Cardiac fibroblast (primary cell): ENCODE measurements around the gene PCDHGB3.

Experiments
- DNase-seq, 2 donors: peaks; one replicate each; pipeline versions ENCODE4 v3.0.0 to v3.0.0-alpha.2; 2010; ENCODE audit warnings: low read depth in 2 of 2
- H3K4me3 ChIP-seq, 2 donors: replicated peaks in 1 of 2; 1 replicate in 1 of 2; 2 replicates in 1 of 2; pipeline ENCODE4 v1.5.1; 2011; ENCODE audit warnings: low read depth in 2 of 2, low read length in 2 of 2, mild to moderate bottlenecking in 2 of 2, moderate library complexity in 1 of 2
- TF ChIP-seq, protein P1 (sequence below): IDR thresholded peaks from one replicate; pipeline ENCODE4 v1.5.1; 2011; ENCODE audit warnings: low read depth, mild to moderate bottlenecking, low read length, inconsistent platforms

PCDHGB3 gene

DNA sequence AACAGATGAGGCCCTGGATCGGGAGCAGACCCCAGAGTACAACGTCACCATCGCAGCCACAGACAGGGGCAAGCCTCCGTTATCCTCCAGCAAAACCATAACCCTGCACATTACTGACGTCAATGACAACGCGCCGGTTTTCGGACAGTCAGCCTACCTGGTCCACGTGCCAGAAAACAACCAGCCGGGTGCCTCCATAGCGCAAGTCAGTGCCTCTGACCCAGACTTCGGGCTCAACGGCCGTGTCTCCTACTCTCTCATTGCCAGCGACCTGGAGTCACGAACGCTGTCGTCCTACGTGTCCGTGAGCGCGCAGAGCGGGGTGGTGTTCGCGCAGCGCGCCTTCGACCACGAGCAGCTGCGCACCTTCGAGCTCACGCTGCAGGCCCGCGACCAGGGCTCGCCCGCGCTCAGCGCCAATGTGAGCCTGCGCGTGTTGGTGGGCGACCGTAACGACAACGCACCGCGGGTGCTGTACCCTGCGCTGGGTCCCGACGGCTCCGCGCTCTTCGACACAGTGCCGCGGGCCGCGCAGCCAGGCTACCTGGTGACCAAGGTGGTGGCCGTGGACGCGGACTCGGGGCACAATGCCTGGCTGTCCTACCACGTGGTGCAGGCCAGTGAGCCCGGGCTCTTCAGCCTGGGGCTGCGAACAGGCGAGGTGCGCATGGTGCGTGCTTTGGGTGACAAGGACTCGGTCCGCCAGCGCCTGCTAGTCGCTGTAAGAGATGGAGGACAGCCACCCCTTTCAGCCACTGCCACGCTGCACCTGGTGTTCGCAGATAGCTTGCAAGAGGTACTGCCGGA, 49.2 kb downstream of the PCDHGB3 start:
- no peak for DNase-seq
- H3K4me3 ChIP-seq: no peak overlapping the region
- TF ChIP-seq, protein P1, sequence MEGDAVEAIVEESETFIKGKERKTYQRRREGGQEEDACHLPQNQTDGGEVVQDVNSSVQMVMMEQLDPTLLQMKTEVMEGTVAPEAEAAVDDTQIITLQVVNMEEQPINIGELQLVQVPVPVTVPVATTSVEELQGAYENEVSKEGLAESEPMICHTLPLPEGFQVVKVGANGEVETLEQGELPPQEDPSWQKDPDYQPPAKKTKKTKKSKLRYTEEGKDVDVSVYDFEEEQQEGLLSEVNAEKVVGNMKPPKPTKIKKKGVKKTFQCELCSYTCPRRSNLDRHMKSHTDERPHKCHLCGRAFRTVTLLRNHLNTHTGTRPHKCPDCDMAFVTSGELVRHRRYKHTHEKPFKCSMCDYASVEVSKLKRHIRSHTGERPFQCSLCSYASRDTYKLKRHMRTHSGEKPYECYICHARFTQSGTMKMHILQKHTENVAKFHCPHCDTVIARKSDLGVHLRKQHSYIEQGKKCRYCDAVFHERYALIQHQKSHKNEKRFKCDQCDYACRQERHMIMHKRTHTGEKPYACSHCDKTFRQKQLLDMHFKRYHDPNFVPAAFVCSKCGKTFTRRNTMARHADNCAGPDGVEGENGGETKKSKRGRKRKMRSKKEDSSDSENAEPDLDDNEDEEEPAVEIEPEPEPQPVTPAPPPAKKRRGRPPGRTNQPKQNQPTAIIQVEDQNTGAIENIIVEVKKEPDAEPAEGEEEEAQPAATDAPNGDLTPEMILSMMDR: no peak

DNA sequence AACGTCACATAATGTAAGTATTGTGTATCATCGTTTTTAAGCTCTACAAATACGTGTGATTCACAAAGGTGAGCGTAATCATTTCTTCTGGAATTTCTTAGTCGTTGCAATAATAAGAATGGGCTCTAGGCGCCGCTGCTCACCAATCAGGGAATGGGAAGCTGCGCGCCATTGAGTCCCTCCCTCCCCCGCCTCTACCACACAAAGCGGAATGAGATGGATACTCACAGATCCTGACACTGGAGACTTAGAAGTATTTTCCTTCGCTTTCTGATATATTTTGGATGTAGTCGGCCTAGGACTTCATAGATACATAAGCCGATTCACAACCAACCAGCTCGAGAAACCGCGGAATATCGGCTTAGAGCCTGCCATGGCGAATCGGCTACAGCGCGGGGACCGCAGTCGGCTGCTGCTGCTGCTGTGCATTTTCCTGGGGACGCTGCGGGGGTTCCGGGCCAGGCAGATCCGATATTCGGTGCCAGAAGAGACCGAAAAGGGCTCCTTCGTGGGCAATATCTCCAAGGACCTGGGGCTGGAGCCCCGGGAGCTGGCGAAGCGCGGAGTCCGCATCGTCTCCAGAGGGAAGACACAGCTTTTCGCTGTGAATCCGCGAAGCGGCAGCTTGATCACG, 50.9 kb downstream of the PCDHGB3 start, which contains the start of gene PCDHGA11:
Gene PCDHGA11 (plus strand): TSS at position 197 of the 634 bp plus-strand sequence. CDS start 177 bp downstream, at position 374.
- peak within 1 kb of the TSS; percentile 50 to 54 for H3K4me3 ChIP-seq
- TF ChIP-seq, protein P1: peak; percentile 61
- DNase-seq: peak; percentile 77 to 79

DNA sequence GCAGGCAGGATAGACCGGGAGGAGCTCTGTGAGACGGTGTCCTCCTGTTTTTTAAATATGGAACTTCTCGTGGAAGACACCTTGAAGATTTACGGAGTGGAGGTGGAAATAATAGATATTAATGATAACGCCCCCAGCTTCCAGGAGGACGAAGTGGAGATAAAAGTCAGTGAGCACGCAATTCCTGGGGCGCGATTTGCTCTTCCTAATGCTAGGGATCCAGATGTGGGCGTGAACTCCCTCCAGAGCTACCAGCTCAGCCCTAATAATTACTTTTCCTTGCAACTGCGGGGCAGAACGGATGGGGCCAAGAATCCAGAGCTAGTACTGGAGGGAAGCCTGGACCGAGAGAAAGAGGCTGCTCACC, 51.4 kb downstream of the PCDHGB3 start:
- H3K4me3 ChIP-seq: peak overlapping the region; percentile 50 to 54
- no peak for DNase-seq
- TF ChIP-seq, protein P1: no peak
